IPS-11a (cell line): ENCODE data around the gene SPDYE3.
"Not testable (repeated sequence)": the region's sequence is repeated elsewhere in the genome, so short reads cannot be mapped to it uniquely, and the experiment has no call there.

Experiments used
- H3K4me3 ChIP-seq: one replicate; pipeline ENCODE4 v1.5.1; 2013; ENCODE audit warnings: low read depth, low read length, control low read depth

Gene SPDYE3

GRCh38 chr7:100287191-100287969, 20.1 kb upstream of the SPDYE3 start:
- not testable (repeated sequence) for H3K4me3 ChIP-seq

GRCh38 chr7:100288258-100288657, 19.2 kb upstream of the SPDYE3 start:
- H3K4me3 ChIP-seq, result not testable (repeated sequence)

GRCh38 chr7:100292162-100292561, 15.3 kb upstream of the SPDYE3 start:
- H3K4me3 ChIP-seq, result not testable (repeated sequence)

GRCh38 chr7:100295269-100295668, 12.2 kb upstream of the SPDYE3 start:
- not testable (repeated sequence) for H3K4me3 ChIP-seq

GRCh38 chr7:100297852-100298631, 9.5 kb upstream of the SPDYE3 start:
- not testable (repeated sequence) for H3K4me3 ChIP-seq

- not testable (repeated sequence) for H3K4me3 ChIP-seq
Observed at GRCh38 chr7:100298632-100298895, 8.9 kb upstream of the SPDYE3 start.

- not testable (repeated sequence) for H3K4me3 ChIP-seq
Observed at GRCh38 chr7:100304526-100304925, 3.0 kb upstream of the SPDYE3 start.

GRCh38 chr7:100318329-100318728, 10.8 kb downstream of the SPDYE3 start:
- H3K4me3 ChIP-seq, result not testable (repeated sequence)

- H3K4me3 ChIP-seq, result not testable (repeated sequence)
Observed at GRCh38 chr7:100321648-100322047, 14.1 kb downstream of the SPDYE3 start.

- not testable (repeated sequence) for H3K4me3 ChIP-seq
Observed at GRCh38 chr7:100324194-100324593, 16.7 kb downstream of the SPDYE3 start.

GRCh38 chr7:100325671-100326070, 18.2 kb downstream of the SPDYE3 start:
- H3K4me3 ChIP-seq, result not testable (repeated sequence)

- H3K4me3 ChIP-seq, result not testable (repeated sequence)
Observed at GRCh38 chr7:100326914-100327313, 19.4 kb downstream of the SPDYE3 start.

- H3K4me3 ChIP-seq, result peak overlapping the region; percentile 85
Observed at GRCh38 chr7:100335566-100336466, 28.3 kb downstream of the SPDYE3 start.

GRCh38 chr7:100338083-100338696, 30.7 kb downstream of the SPDYE3 start:
- not testable (repeated sequence) for H3K4me3 ChIP-seq

- H3K4me3 ChIP-seq, result not testable (repeated sequence)
Observed at GRCh38 chr7:100341286-100341685, 33.8 kb downstream of the SPDYE3 start.

GRCh38 chr7:100342765-100343164, 35.3 kb downstream of the SPDYE3 start:
- no peak overlapping the region for H3K4me3 ChIP-seq

GRCh38 chr7:100344124-100344559, 36.6 kb downstream of the SPDYE3 start:
- H3K4me3 ChIP-seq, result not testable (repeated sequence)

GRCh38 chr7:100344560-100345287, 37.2 kb downstream of the SPDYE3 start:
- H3K4me3 ChIP-seq, result not testable (repeated sequence)

- not testable (repeated sequence) for H3K4me3 ChIP-seq
Observed at GRCh38 chr7:100345288-100345672, 37.8 kb downstream of the SPDYE3 start.

GRCh38 chr7:100346921-100347320, 39.4 kb downstream of the SPDYE3 start:
- no peak overlapping the region for H3K4me3 ChIP-seq
